Stomach (tissue), 9 donors: ENCODE results near the gene SETD4. TPM values are rescaled to one million over a fixed set of nuclear protein-coding genes. Genes with fewer than 3 reads are reported as not detected.

Experiments used
- DNase-seq, 2 donors: peaks; one replicate each; pipeline versions ENCODE4 v3.0.0 to v3.0.0-alpha.2; 2013 to 2019
- H3K27ac ChIP-seq, 5 donors: fragments of 200-600 bp in 4 of 5; sonication (generic) in 4 of 5; one replicate each; pipeline ENCODE4 v1.5.1; 2013 to 2019; ENCODE audit warnings: mild to moderate bottlenecking in 1 of 5, moderate library complexity in 1 of 5
- H3K27me3 ChIP-seq, 3 donors: fragments of 200-600 bp; sonication (generic); one replicate each; pipeline ENCODE4 v1.5.1; 2017 to 2019; ENCODE audit warnings: mixed run types in 1 of 3
- H3K36me3 ChIP-seq, 4 donors: fragments of 200-600 bp; sonication (generic); 1 replicate in 3 of 4; 2 replicates in 1 of 4; pipeline ENCODE4 v1.5.1; 2016 to 2019
- H3K4me1 ChIP-seq, 4 donors: fragments of 200-600 bp; sonication (generic); one replicate each; pipeline ENCODE4 v1.5.1; 2016 to 2019
- H3K4me3 ChIP-seq, 4 donors: fragments of 200-600 bp; sonication (generic) in 3 of 4; one replicate each; pipeline ENCODE4 v1.5.1; 2016 to 2019; ENCODE audit warnings: mild to moderate bottlenecking in 1 of 4
- H3K9me3 ChIP-seq, 4 donors: fragments of 200-600 bp; sonication (generic); one replicate each; pipeline ENCODE4 v1.5.1; 2016 to 2019
- EP300 ChIP-seq: sonication (generic); formaldehyde crosslinking; IDR thresholded peaks from one replicate; pipeline ENCODE4 v1.6.1; 2017; ENCODE audit warnings: antibody characterized with exemption
- POLR2A ChIP-seq, 4 donors: fragments of 450-650 bp; IDR thresholded peaks; one replicate each; pipeline ENCODE4 v1.6.1; 2016; ENCODE audit warnings: antibody characterized with exemption in 4 of 4, control low read depth in 2 of 4, mild to moderate bottlenecking in 1 of 4, moderate library complexity in 1 of 4
- POLR2AphosphoS5 ChIP-seq, 3 donors: sonication (generic); formaldehyde crosslinking; IDR thresholded peaks; one replicate each; pipeline ENCODE4 v1.6.1; 2016; ENCODE audit warnings: antibody characterized with exemption in 3 of 3
- WGBS, 5 donors: extraction: QIAGEN DNeasy Blood & Tissue Kit in 3 of 5; methylation state at CpG; one replicate each; pipeline versions ENCODE4 v1.1.5 to v1.1.7; 2013 to 2018; 5-methylcytosine and 5-hydroxymethylcytosine counted together
- intact Hi-C: fragments of 100-400 bp; cut with DNase I; formaldehyde crosslinking; loops from one replicate; pipeline ENCODE4 v1.15.1; 2023; ENCODE audit warnings: low total_unique reads
- polyA plus RNA-seq, 3 donors: library from polyadenylated mRNA; stranded (reverse); fragments of 200-250 nt; gene quantifications; one replicate each; pipeline ENCODE4 v1.2.3, GENCODE V29; 2013
- total RNA-seq, 5 donors: library from RNA; depleted of rRNA; stranded (reverse); fragments of >200 nt; gene quantifications; one replicate each; pipeline versions ENCODE4 v1.1.0 to v1.2.3, GENCODE V29; 2014 to 2016
- TF ChIP-seq, protein P1 (sequence below), 7 experiments: fragments of 450-650 bp in 4 of 7; fragments of 200-600 bp in 3 of 7; sonication (generic) in 3 of 7; IDR thresholded peaks; one replicate each; pipeline ENCODE4 v1.5.1; 2016 to 2019; ENCODE audit warnings: antibody characterized with exemption in 7 of 7, control low read depth in 2 of 7, mild to moderate bottlenecking in 1 of 7
- donor health status: healthy with polysubstance abuse.
- donor health status: Bipolar disorder and iron deficiency.
- donor health status: healthy.

The SETD4 gene
- total and polyA plus RNA-seq, 8 donors = 6.9 to 87.5 (median 25.5) TPM

DNA sequence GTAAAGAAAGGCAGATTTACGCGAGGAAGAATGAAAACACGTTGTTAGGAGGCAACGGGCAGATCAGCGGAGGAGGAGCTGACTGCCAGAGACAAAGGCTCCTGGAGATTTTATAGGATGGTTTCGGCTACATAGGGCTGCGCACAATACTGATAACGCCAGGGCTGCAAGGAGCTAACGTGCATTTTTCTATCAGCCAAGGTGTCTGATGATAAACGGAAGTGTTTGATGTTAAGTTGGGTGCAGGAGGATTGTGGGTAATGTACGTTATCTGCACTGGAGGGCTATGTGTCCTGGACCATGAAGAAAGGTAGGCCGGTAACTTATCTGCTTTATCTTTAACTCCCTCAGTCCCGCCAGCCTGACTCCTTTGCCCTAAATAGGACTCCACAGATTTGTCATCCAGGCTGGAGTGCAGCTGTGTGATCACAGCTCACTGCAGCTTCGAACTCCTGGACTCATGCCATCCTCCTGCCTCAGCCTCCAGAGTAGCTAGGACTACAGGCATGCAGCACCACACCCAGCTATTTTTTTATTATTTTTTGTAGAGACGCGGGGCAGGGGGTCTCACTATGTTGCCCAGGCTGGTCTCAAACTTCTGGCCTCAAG lies 29.6 kb downstream of the SETD4 start:
- DNase-seq = no peak
- WGBS, 5 donors = 37 to 54% (median 48%) methylated on average over 16 of the region's 16 CpGs
- TF ChIP-seq, protein P1, sequence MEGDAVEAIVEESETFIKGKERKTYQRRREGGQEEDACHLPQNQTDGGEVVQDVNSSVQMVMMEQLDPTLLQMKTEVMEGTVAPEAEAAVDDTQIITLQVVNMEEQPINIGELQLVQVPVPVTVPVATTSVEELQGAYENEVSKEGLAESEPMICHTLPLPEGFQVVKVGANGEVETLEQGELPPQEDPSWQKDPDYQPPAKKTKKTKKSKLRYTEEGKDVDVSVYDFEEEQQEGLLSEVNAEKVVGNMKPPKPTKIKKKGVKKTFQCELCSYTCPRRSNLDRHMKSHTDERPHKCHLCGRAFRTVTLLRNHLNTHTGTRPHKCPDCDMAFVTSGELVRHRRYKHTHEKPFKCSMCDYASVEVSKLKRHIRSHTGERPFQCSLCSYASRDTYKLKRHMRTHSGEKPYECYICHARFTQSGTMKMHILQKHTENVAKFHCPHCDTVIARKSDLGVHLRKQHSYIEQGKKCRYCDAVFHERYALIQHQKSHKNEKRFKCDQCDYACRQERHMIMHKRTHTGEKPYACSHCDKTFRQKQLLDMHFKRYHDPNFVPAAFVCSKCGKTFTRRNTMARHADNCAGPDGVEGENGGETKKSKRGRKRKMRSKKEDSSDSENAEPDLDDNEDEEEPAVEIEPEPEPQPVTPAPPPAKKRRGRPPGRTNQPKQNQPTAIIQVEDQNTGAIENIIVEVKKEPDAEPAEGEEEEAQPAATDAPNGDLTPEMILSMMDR (IDR thresholded peaks at IDR 0.05) = no peak
- TF ChIP-seq EP300 = no peak
- no peak for TF ChIP-seq POLR2A (IDR thresholded peaks at IDR 0.05)
- no peak for TF ChIP-seq POLR2AphosphoS5 (IDR thresholded peaks at IDR 0.05)
- Histone ChIP-seq H3K27me3 (no peaks in the 10 kb centered on the region), H3K4me1 (peaks cover 5 to 17% (median 8%) of the 10 kb centered on the region in 4 donors), H3K9me3 (no peaks in the 10 kb centered on the region), H3K27ac (no peak overlapping the region), H3K36me3 (peaks cover 13 to 29% (median 23%) of the 10 kb centered on the region in 4 donors), H3K4me3 (no peak overlapping the region)
- intact Hi-C loops = no loop called here

DNA sequence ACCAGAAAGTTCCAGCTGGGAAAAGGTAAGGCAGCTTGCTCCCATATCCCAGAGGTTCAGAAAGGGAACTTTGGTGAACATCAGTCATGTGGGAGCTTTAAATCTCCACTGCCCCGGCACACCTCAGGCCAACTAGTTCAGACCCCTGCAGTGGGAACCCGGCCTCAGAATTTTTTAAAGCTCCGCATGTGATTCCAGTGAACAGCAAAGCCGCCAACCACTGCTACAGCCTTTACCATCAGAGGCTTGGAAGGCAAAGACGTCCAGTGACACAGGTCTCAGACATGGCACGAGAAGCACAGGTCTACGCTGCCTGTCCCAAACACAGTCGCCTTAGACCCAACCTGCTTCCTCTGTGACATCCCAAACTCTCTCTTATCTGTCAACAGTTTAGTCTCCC lies 31.0 kb downstream of the SETD4 start:
- 90 to 94% (median 92%) methylated on average over 8 of the region's 8 CpGs for WGBS, 5 donors

DNA sequence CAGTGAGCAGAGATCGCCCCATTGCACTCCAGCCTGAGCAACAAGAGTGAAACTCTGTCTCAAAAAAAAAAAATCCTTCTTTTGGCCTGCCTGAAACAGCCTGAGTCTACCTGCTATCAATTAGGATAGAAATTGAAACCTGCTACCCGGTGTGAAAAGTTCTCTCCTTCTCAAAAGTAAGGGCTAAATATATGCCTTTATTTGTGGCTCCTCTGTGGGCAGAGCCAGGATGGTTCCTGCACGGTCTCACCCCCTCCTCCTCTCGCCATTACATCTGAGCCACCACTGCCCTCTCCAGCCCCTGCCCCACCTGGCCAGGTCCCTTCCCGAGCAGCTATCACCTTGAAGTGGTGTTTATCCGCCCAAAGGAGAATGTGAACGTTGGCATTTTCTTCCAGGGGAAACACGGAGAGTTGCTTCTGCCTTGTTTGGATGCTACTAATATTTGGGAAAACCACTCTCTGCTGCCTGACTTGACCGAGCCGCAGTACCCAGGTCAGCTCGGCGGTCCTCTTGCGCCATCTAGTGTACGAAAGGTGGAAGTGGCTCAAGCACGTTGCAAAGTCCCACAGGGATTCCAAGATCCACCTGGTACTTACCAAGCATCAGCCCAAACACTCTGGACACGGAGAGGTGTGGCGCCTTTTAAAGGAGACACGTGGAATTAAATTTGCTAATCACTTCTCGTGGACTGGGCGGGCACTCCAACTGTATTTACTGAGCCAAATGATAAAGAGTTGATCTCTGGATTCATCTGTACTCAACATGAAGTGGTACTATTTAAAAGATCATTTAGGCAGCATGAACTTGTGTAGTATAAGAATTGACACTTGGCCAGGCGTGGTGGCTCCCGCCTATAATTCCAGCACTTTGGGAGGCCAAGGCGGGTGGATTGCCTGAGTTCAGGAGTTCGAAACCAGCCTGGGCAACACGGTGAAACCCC lies 31.9 kb downstream of the SETD4 start:
- DNase-seq = peak; percentile 81 to 93
- Histone ChIP-seq H3K36me3 (peaks cover 0 to 6% (median 1%) of the 10 kb centered on the region in 4 donors), H3K4me3 (no peak overlapping the region), H3K27ac (no peak overlapping the region), H3K27me3 (no peaks in the 10 kb centered on the region), H3K9me3 (no peaks in the 10 kb centered on the region), H3K4me1 (peaks cover 5 to 19% (median 9%) of the 10 kb centered on the region in 4 donors)
- 21 to 26% (median 23%) methylated on average over 25 of the region's 25 CpGs for WGBS, 5 donors
- intact Hi-C loops = no loop called here
- TF ChIP-seq POLR2AphosphoS5 (IDR thresholded peaks at IDR 0.05) (peak in 1 of 3 donors; percentile 60), EP300 (no peak), POLR2A (IDR thresholded peaks at IDR 0.05) (no peak)
- TF ChIP-seq, protein P1 (IDR thresholded peaks at IDR 0.05) = peak in 5 of 7 experiments; percentile 94 to 95 (median 94)

More for the DNA sequence above, 31.0 kb downstream of the SETD4 start:
- Histone ChIP-seq H3K4me1 (peaks cover 5 to 17% (median 8%) of the 10 kb centered on the region in 4 donors), H3K9me3 (no peaks in the 10 kb centered on the region), H3K27me3 (no peaks in the 10 kb centered on the region), H3K36me3 (peaks cover under 1 to 15% (median 9%) of the 10 kb centered on the region in 4 donors), H3K4me3 (no peak overlapping the region), H3K27ac (no peak overlapping the region)
- TF ChIP-seq POLR2A (IDR thresholded peaks at IDR 0.05) (no peak), EP300 (no peak), POLR2AphosphoS5 (IDR thresholded peaks at IDR 0.05) (no peak)
- TF ChIP-seq, protein P1 (IDR thresholded peaks at IDR 0.05) = no peak
- no peak for DNase-seq
- intact Hi-C loops = no loop called here

DNA sequence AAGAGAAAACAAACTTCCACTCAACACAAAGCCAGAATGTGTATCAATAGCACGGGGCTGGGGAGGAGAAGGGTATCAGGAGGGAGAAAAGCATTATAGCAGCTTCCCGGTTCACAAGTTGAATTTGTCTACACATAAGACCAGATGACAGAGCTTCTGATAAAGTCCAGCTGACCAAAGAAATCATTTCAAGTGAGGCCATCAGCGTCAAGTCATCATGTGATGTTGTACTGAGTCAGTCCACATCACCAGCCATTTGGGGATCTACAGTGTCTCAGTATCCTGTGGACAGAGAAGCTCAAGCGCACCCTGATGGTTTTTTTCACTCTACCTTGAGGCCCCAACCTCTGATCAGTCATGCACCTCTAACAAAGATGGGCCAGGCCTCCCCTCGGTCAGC lies 33.0 kb downstream of the SETD4 start:
- intact Hi-C loops = no loop called here
- no peak overlapping the region for H3K27ac ChIP-seq
- peak in 1 of 2 donors; percentile 34 for DNase-seq
- H3K4me3 ChIP-seq = no peak overlapping the region
- H3K36me3 ChIP-seq = no peaks in the 10 kb centered on the region
- TF ChIP-seq POLR2AphosphoS5 (IDR thresholded peaks at IDR 0.05) = no peak
- no peak for TF ChIP-seq EP300
- TF ChIP-seq POLR2A (IDR thresholded peaks at IDR 0.05) = no peak
- TF ChIP-seq, protein P1 (IDR thresholded peaks at IDR 0.05) = no peak
- H3K4me1 ChIP-seq = peaks cover 5 to 28% (median 14%) of the 10 kb centered on the region in 4 donors
- WGBS, 5 donors = 59 to 82% (median 70%) methylated on average over 5 of the region's 5 CpGs
- no peaks in the 10 kb centered on the region for H3K9me3 ChIP-seq
- no peaks in the 10 kb centered on the region for H3K27me3 ChIP-seq
